Fibroblast of pulmonary artery (primary cell): ENCODE results near the gene TMEM179B.
A peak's percentile ranks its signal among the peaks of the same experiment; 100 is the strongest.
"Not testable (repeated sequence)": the region's sequence is repeated elsewhere in the genome, so short reads cannot be mapped to it uniquely, and the experiment has no call there.

Experiments
- DNase-seq: peaks from one replicate; pipeline ENCODE4 v3.0.0-alpha.2; 2010; ENCODE audit warnings: low read depth
- H3K4me3 ChIP-seq: replicated peaks from 2 replicates; pipeline ENCODE4 v1.5.1; 2011; ENCODE audit warnings: low read depth, mild to moderate bottlenecking, control low read depth, low read length, moderate library complexity
- TF ChIP-seq, protein P1 (sequence below): IDR thresholded peaks from 2 replicates; pipeline ENCODE4 v1.5.1; 2011; ENCODE audit warnings: mild to moderate bottlenecking, control low read depth, low read length, inconsistent platforms; ENCODE audit errors: missing control alignments

TMEM179B gene

DNA sequence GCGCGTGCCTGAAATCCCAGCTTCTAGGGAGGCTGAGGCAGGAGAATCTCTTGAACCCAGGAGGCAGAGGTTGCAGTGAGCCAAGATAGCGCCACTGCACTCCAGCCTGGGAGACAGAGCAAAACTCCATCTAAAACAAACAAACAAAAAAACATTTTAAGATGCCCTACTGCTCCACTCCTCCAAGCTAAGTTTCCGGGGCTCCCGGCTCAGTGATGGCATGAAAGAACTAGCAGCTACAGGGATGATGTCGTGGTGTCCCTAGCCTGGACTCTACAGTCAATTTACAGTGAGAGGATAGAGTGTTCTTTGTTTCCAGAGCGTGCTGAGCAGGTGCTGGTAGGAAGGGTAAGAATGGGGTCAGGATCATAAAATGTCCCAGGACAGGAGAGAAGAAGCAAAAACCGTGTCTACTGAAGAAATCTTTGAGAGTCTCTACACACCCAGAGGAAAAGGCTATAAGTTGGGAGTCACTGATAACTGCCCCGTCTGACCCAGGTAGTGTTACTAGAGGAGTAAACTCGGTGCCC lies 32.1 kb upstream of the TMEM179B start:
- TF ChIP-seq, protein P1, sequence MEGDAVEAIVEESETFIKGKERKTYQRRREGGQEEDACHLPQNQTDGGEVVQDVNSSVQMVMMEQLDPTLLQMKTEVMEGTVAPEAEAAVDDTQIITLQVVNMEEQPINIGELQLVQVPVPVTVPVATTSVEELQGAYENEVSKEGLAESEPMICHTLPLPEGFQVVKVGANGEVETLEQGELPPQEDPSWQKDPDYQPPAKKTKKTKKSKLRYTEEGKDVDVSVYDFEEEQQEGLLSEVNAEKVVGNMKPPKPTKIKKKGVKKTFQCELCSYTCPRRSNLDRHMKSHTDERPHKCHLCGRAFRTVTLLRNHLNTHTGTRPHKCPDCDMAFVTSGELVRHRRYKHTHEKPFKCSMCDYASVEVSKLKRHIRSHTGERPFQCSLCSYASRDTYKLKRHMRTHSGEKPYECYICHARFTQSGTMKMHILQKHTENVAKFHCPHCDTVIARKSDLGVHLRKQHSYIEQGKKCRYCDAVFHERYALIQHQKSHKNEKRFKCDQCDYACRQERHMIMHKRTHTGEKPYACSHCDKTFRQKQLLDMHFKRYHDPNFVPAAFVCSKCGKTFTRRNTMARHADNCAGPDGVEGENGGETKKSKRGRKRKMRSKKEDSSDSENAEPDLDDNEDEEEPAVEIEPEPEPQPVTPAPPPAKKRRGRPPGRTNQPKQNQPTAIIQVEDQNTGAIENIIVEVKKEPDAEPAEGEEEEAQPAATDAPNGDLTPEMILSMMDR = no peak
- H3K4me3 ChIP-seq = no peak overlapping the region
- no peak for DNase-seq

- TF ChIP-seq, protein P1 = no peak
- no peak for DNase-seq
- H3K4me3 ChIP-seq = no peak overlapping the region
Observed at GRCh38 chr11:62757846-62758788, 29.1 kb upstream of the TMEM179B start.

DNA sequence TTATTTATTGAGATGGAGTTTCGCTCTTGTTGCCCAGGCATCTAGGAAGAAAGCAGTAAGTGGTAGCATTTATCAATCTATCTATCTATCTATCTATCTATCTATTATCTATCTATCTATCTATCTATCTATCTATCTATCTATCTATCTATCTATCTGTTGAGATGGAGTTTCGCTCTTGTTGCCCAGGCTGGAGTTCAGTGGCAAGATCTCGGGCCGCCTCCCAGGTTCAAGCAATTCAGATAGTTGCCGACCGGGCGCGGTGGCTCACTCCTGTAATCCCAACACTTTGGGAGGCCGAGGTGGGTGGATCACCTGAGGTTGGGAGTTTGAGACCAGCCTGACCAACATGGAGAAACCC lies 26.4 kb upstream of the TMEM179B start:
- DNase-seq, H3K4me3 ChIP-seq: not testable (repeated sequence)

- TF ChIP-seq, protein P1 = no peak
- H3K4me3 ChIP-seq = peak overlapping the region; percentile 73
- DNase-seq = no peak
Observed at GRCh38 chr11:62770778-62771143, 16.4 kb upstream of the TMEM179B start.

- peak; percentile 97 for DNase-seq
- TF ChIP-seq, protein P1 = no peak
- peak within 1 kb of the TSS; percentile 73 for H3K4me3 ChIP-seq
Observed at GRCh38 chr11:62771144-62772021, 15.8 kb upstream of the TMEM179B start, which contains the start of gene TAF6L. TAF6L (plus strand) TSS chr11:62771396; CDS start chr11:62775784, 4,388 bp downstream.

DNA sequence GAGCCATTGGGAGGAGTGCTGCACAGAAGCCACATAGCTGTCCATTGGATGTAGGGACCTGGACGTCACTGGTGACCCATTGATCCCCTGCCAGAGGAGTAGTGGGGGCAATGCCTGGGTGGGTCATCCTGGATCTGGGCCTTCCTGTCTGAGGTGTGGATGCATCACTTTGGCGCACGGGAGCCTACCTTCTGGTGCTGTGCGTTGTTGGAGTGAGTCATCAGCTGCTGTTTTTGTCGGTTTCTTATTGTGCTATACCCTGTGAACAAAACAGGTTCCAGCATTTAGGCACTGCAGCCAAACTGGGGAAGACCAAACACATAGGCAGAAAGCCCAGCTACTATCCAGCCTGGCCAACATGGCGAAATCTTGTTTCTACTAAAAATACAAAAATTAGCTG lies 12.8 kb upstream of the TMEM179B start:
- DNase-seq = no peak
- H3K4me3 ChIP-seq = no peak overlapping the region
- TF ChIP-seq, protein P1 = no peak

DNA sequence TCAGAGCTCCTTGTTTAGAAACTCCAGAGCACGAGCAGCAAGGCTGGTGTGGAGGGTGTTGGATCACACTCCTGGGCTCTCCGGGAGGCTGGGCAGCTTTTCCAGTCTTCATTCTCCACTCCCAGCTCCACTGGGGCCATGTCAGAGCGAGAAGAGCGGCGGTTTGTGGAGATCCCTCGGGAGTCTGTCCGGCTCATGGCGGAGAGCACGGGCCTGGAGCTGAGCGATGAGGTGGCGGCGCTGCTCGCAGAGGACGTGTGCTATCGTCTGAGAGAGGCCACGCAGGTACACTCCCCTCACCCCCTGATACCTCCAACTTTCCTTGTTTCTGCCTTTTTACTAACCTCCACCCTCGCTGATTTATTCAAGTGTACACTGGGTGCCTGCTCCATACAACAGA lies 11.6 kb upstream of the TMEM179B start:
- TF ChIP-seq, protein P1 = no peak
- H3K4me3 ChIP-seq = no peak overlapping the region
- no peak for DNase-seq
